Activated CD4-positive, alpha-beta T cell treated with anti-CD3 and anti-CD28 coated beads, Interleukin-2, amount 10 ng/mL, durations not matched to agents 7 days and 5 days (primary cell): Measurements from ENCODE around the gene ADK. TPM values are rescaled to one million over a fixed set of nuclear protein-coding genes. Genes with fewer than 3 reads are reported as not detected.
"Not testable (repeated sequence)": the region's sequence is repeated elsewhere in the genome, so short reads cannot be mapped to it uniquely, and the experiment has no call there.

Experiments used
- CTCF ChIA-PET: fragments of 350-600 bp; sonication (Branson Sonifier 250); formaldehyde crosslinking; loops from one replicate; lab custom pipeline; 2021; ENCODE audit warnings: antibody characterized with exemption; lab: Charles Lee
- POLR2A ChIA-PET: fragments of 350-600 bp; sonication (Branson Sonifier 250); formaldehyde crosslinking; loops from one replicate; lab custom pipeline; 2021; ENCODE audit warnings: antibody characterized with exemption; lab: Charles Lee
- DNase-seq: peaks from one replicate; pipeline ENCODE4 v3.0.0-alpha.2; 2020
- H3K27ac Mint-ChIP-seq: one replicate; pipeline ENCODE4 v1.8.0; 2021; ENCODE audit warnings: mild to moderate bottlenecking, moderate library complexity, mixed read lengths
- H3K27me3 Mint-ChIP-seq: one replicate; pipeline ENCODE4 v1.8.0; 2021; ENCODE audit warnings: mixed read lengths
- H3K36me3 Mint-ChIP-seq: one replicate; pipeline ENCODE4 v1.8.0; 2021; ENCODE audit warnings: low read depth, mixed read lengths
- H3K4me1 Mint-ChIP-seq: one replicate; pipeline ENCODE4 v1.8.0; 2021; ENCODE audit warnings: mixed read lengths
- H3K4me3 Mint-ChIP-seq: one replicate; pipeline ENCODE4 v1.8.0; 2021; ENCODE audit warnings: mild to moderate bottlenecking, moderate library complexity, mixed read lengths
- H3K9me3 Mint-ChIP-seq: one replicate; pipeline ENCODE4 v1.8.0; 2021; ENCODE audit warnings: mixed read lengths
- total RNA-seq, 2 experiments: library from RNA; stranded (reverse); gene quantifications; one replicate each; pipeline ENCODE4 v1.2.3, GENCODE V29; 2021

Gene ADK
- total RNA-seq, 2 experiments from 2014 or later: 36.8 to 38.5 TPM

DNA sequence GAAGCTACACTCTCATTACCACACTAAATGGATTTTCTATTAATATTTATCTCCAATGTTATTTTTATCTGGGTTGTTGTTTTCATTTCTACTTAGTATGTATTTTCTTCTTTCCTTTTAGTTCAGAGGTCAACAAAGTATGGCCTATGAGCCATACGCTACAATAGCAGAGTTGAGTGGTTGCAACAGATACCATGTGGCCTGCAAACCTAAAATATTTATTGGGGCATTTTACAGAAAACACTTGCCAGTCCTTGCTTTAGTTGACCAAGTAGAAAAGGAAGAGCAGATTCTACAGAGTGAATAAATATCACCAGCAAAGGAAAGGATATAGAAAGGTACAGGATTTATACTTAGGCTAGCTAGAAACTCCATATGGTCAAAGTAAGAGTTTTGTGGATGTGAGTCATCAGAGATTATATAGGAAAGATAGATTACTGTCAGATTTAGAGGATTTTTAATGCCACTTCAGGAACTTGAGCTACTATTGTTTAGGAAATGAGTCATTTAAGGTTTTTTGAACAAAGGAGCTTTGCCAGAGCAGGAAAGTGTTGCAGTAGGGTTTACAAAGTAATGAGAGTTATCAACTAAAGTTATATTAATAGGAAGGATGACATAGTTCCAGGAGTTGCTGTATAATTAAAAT is 352.1 kb downstream of the ADK start:
- no peak overlapping the region for H3K27ac Mint-ChIP-seq
- CTCF ChIA-PET: no interaction called here
- peaks cover 30% of the 10 kb centered on the region for H3K9me3 Mint-ChIP-seq
- H3K27me3 Mint-ChIP-seq: no peaks in the 10 kb centered on the region
- no peak overlapping the region for H3K4me3 Mint-ChIP-seq
- peaks cover 29% of the 10 kb centered on the region for H3K36me3 Mint-ChIP-seq
- no peak for DNase-seq
- peaks cover 17% of the 10 kb centered on the region for H3K4me1 Mint-ChIP-seq
- POLR2A ChIA-PET: interaction anchor here (0.6 kb wide), 1 partner anchor 708 kb away, joined by 3 read pairs; no protein-coding TSS in a partner anchor

DNA sequence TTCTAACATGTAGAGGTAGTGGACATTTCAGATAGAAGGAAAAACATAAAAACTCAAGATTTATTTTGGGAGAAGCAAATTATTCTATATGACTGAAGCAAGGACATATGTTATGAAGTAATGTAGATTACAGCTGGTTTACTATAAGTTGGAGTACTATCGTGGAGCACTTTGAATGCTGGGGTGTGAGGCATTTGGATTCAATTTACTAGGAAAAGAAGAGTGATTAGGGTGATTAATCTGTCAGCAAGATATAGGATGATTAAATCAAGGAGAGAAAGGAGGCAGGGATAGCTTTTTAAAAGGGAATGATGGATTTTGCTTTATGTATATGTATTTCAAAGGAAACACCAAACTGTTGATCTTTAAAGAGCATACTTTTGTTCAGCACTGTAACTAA is 356.9 kb downstream of the ADK start:
- H3K27me3 Mint-ChIP-seq: no peaks in the 10 kb centered on the region
- DNase-seq: no peak
- peaks cover 10% of the 10 kb centered on the region for H3K4me1 Mint-ChIP-seq
- POLR2A ChIA-PET: no interaction called here
- H3K9me3 Mint-ChIP-seq: peaks cover 43% of the 10 kb centered on the region
- peaks cover 39% of the 10 kb centered on the region for H3K36me3 Mint-ChIP-seq
- H3K4me3 Mint-ChIP-seq: no peak overlapping the region
- no peak overlapping the region for H3K27ac Mint-ChIP-seq
- CTCF ChIA-PET: no interaction called here

DNA sequence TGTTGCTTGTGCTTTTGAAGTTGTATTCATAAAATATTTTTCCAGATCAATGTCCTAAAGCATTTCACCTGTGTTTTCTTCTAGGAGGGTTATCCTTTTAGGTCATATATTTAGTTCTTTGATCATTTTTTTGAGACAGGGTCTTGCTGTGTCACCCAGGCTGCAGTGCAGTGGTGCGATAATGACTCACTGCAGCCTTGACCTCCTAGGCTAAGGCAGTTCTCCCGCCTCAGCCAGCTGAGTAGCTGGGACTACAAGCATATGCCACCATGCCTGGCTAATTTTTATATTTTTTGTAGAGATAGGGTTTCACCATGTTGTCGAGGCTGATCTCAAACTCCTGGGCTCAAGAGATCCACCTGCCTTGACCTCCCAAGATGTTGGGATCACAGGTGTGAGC is 359.6 kb downstream of the ADK start:
- CTCF ChIA-PET: no interaction called here
- no peaks in the 10 kb centered on the region for H3K4me1 Mint-ChIP-seq
- peaks cover 48% of the 10 kb centered on the region for H3K9me3 Mint-ChIP-seq
- no peak for DNase-seq
- H3K36me3 Mint-ChIP-seq: peaks cover 52% of the 10 kb centered on the region
- POLR2A ChIA-PET: no interaction called here
- H3K4me3 Mint-ChIP-seq: no peak overlapping the region
- no peak overlapping the region for H3K27ac Mint-ChIP-seq
- H3K27me3 Mint-ChIP-seq: no peaks in the 10 kb centered on the region

DNA sequence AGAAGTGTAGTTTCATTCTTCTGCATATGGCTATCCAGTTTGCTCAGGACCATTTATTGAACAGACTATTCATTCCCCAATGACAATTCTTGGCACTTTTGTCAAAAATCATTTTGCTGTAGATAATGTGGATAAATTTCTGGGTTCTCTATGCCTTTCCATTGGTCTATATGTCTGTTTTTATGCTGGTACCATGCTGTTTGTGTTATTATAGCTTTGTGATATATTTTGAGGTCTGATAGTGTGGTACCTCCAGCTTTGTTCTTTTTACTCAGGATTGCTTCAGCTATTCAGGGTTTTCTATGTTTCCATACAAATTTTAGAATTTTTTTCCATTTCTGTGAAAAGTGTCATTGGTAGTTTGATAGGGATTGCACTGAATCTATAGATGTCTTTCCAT is 360.0 kb downstream of the ADK start:
- CTCF ChIA-PET: no interaction called here
- Mint-ChIP-seq H3K36me3 (peaks cover 53% of the 10 kb centered on the region), H3K27ac (no peak overlapping the region), H3K9me3 (peaks cover 46% of the 10 kb centered on the region), H3K27me3 (no peaks in the 10 kb centered on the region), H3K4me1 (no peaks in the 10 kb centered on the region), H3K4me3 (no peak overlapping the region)
- POLR2A ChIA-PET: no interaction called here
- DNase-seq: no peak

DNA sequence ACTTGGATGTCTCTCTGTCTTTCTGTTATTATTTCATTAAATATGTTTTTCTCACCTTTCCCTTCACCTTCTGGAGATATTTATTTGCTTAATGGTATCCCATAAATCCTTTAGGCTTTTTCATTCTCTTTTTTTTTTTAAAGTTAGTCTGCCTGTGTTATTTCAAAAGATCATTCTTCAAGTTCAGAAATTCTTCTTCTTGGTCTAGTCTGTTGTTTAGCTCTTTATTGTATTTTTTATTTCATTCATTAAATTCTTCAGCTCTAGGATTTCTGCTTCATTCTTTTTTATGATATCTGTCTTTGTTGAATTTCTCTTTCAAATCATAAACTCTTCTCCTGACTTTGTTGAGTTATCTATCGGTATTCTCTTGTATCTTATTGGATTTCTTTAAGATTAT is 363.3 kb downstream of the ADK start:
- POLR2A ChIA-PET: no interaction called here
- Mint-ChIP-seq H3K4me1 (no peaks in the 10 kb centered on the region), H3K4me3 (no peak overlapping the region), H3K9me3 (peaks cover 47% of the 10 kb centered on the region), H3K27ac (no peak overlapping the region), H3K27me3 (no peaks in the 10 kb centered on the region), H3K36me3 (peaks cover 55% of the 10 kb centered on the region)
- DNase-seq: no peak
- CTCF ChIA-PET: no interaction called here

DNA sequence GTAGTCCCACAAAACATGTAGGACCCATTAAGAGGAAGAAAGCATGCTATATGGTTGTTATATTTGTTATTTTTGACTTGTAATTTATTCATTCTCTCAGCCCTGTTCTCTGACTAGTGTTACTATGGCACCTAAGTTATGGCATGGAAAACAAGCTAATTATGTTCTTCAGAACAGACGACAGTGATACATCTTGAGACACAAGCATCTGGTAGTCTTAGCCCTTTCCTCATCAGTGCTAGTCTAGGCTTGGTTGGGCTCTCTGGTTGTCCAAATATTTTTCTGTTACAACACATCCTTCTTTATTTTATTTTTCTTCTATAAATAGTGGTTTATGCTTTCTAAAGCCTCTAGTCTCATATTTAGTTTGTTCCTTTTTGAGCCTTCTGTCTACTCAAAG is 367.0 kb downstream of the ADK start:
- POLR2A ChIA-PET: no interaction called here

DNA sequence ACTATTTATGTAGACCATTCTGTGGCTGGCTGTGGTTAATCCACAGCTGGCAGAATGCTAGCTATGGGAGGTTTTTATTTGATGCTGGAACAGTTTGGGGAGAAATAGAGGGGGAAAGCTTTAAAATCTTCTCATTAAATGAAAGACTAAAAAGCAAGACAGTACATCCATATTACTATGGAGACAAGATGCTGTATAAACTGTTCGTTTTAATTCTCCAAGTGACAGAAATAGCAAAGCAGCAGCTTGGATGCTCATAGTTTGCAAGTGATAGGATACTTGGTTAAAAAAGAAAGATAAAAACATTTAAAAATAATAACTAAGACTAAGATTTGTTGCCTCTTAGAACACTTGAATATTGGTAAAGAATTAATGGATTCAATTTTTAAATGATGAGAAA is 370.5 kb downstream of the ADK start:
- ChIA-PET CTCF (interaction anchor here (0.6 kb wide), 1 partner anchor 487 kb away, joined by 3 read pairs; no protein-coding TSS in a partner anchor), POLR2A (no interaction called here)
- Mint-ChIP-seq H3K4me3 (no peak overlapping the region), H3K27me3 (no peaks in the 10 kb centered on the region), H3K4me1 (no peaks in the 10 kb centered on the region), H3K27ac (no peak overlapping the region), H3K9me3 (peaks cover 7% of the 10 kb centered on the region), H3K36me3 (peaks cover 11% of the 10 kb centered on the region)
- no peak for DNase-seq

More for the DNA sequence above, 367.0 kb downstream of the ADK start:
- Mint-ChIP-seq H3K4me1 (no peaks in the 10 kb centered on the region), H3K36me3 (peaks cover 34% of the 10 kb centered on the region), H3K4me3 (no peak overlapping the region), H3K27ac (no peak overlapping the region), H3K27me3 (no peaks in the 10 kb centered on the region), H3K9me3 (peaks cover 30% of the 10 kb centered on the region)
- DNase-seq: no peak
- CTCF ChIA-PET: no interaction called here

DNA sequence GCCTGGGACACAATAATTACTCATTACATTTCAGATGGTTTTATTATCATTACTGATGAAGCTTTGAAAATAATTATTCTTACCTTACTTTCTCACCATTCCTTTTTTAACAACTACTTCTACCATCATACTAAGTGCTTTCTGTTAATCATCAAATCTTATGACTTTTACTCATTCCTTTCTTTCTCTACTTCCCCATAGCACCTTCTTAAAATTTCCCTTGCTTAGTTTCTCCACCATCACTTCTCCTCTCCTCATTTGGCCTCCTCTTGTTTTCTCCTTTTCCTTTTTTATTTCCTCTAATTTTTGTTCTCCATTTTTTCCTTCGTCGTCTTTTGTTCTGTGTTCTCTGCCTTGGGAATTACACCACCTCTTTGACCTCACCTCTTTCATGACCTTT is 372.2 kb downstream of the ADK start:
- CTCF ChIA-PET: no interaction called here
- no peaks in the 10 kb centered on the region for H3K27me3 Mint-ChIP-seq

DNA sequence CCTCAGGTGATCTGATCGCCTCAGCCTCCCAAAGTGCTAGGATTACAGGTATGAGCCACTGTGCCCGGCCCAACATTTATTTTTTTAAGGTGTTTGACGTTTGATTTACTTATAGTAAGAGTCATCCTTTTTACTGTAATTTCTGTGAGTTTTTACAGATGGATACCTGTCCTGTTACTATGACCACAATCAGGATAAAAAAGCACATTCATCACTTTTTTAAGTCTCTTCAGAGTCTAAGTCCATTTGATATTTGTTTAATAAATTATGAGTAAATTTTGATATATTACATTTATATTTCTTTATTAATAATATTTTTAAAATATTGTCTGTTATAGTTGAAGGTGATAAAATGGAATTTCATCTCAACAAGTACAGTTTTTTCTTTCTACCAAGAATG is 374.9 kb downstream of the ADK start:
- Mint-ChIP-seq H3K4me1 (peaks cover 2% of the 10 kb centered on the region), H3K4me3 (no peak overlapping the region), H3K36me3 (peaks cover 22% of the 10 kb centered on the region), H3K27me3 (no peaks in the 10 kb centered on the region), H3K27ac (no peak overlapping the region), H3K9me3 (peaks cover 4% of the 10 kb centered on the region)
- no peak for DNase-seq
- ChIA-PET CTCF (no interaction called here), POLR2A (no interaction called here)

More for the DNA sequence above, 372.2 kb downstream of the ADK start:
- no peak for DNase-seq
- POLR2A ChIA-PET: no interaction called here
- no peaks in the 10 kb centered on the region for H3K4me1 Mint-ChIP-seq
- no peak overlapping the region for H3K4me3 Mint-ChIP-seq
- peaks cover 16% of the 10 kb centered on the region for H3K36me3 Mint-ChIP-seq
- H3K27ac Mint-ChIP-seq: no peak overlapping the region
- H3K9me3 Mint-ChIP-seq: peaks cover 4% of the 10 kb centered on the region

DNA sequence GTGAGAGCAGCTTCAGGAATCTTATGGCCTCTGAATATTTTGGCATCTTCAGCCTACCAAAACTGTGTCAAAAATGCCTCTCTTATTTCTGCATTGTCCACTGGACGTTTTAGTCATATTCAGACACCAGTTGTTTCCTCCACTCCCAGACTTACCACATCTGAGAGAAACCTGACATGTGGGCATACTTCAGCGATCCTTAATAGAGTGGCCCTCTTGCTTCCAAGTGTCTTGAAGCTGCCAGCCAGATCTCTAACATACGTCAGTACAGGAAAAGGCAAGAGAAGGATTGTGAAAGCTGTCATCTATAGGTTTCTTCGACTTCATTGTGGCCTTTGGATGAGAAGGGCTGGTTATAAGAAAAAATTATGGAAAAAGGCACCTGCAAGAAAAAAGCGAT is 376.6 kb downstream of the ADK start:
- H3K4me1 Mint-ChIP-seq, POLR2A ChIA-PET, H3K27ac Mint-ChIP-seq, H3K9me3 Mint-ChIP-seq, H3K4me3 Mint-ChIP-seq, DNase-seq, H3K27me3 Mint-ChIP-seq, CTCF ChIA-PET: not testable (repeated sequence)
- H3K36me3 Mint-ChIP-seq: peaks cover 22% of the 10 kb centered on the region

DNA sequence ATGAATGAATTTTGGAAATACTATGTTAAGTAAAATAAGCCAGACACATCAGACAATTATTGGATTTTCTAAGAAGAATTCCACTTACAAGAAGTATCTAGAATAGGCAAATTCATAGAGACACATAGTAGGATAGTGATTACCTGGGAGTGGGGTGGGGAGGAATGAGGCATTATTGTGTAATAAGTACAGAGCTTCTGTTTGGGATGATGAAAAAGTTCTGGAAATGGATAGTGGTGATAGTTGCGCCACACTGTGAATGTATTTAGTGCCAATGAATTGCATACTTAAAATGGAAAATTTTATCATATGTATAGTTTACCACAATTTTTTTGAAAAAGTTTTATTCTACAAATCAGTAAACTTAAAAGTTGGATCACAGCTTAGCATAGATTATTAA is 378.2 kb downstream of the ADK start:
- ChIA-PET CTCF (interaction anchor here (0.9 kb wide), 1 partner anchor 38 kb away, joined by 3 read pairs; no protein-coding TSS in a partner anchor), POLR2A (no interaction called here)
- Mint-ChIP-seq H3K4me1 (peaks cover 2% of the 10 kb centered on the region), H3K27me3 (no peaks in the 10 kb centered on the region), H3K27ac (no peak overlapping the region), H3K4me3 (no peak overlapping the region), H3K9me3 (peaks cover 4% of the 10 kb centered on the region), H3K36me3 (peaks cover 17% of the 10 kb centered on the region)
- no peak for DNase-seq

DNA sequence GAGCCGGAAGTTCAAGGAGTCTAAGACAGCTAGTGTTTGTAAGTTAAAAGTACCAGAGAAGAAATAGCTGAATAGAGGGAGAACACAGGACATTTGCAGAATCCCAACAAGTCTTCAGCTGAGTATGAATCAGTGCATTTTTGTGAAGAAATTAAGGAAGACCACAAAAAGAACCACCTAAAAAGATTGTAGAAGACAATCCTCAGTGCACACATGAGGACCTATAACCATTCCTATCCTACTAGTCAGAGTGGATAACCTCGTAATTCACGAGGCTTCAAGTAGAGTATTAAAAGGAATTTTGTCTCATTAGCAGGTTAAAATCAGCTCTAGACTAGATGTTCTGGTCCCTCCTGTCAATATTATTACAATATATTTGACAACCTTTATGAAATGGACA is 380.0 kb downstream of the ADK start:
- ChIA-PET CTCF (no interaction called here), POLR2A (no interaction called here)
- Mint-ChIP-seq H3K9me3 (peaks cover 4% of the 10 kb centered on the region), H3K36me3 (peaks cover 17% of the 10 kb centered on the region), H3K4me3 (no peak overlapping the region), H3K27ac (no peak overlapping the region), H3K27me3 (no peaks in the 10 kb centered on the region), H3K4me1 (peaks cover 2% of the 10 kb centered on the region)
- no peak for DNase-seq

DNA sequence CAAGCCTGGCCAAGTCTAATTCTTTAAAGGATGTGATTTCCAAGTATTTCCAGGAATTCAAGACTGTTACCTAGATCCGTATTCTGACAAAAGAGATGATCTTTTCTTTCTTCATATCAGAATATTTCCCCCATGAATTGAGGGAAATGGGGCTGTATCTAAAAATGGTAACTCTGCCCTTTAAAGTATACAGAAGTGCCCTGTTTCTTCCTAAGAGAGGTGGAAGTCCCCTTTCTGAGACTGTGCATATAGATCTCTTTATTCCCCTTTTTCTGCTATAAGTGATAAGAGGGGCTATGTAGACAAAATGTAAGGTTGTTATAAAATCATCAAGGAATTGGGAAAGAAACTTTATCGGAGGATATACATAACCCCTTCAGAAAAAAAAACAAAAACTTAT is 388.3 kb downstream of the ADK start:
- CTCF ChIA-PET: no interaction called here
- POLR2A ChIA-PET: no interaction called here

DNA sequence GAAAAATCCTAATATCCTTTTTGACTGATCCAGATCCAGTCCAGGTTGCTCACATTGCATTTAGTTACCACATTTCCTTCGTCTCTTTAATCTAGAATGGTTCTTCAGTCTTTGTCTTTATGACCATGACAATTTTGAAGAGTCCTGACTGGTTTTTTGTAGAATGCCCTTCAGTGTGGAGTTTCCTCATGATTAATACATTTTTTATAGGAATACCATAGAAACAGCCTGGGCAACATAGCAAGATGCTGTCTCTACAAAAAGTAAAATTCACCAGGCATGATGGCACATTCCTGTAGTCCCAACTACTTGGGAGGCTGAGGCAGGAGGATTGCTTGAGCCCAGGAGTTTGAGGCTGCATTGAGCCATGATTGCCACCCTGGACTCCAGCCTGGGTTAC is 390.4 kb downstream of the ADK start:
- no peaks in the 10 kb centered on the region for H3K27me3 Mint-ChIP-seq
- peaks cover 8% of the 10 kb centered on the region for H3K4me1 Mint-ChIP-seq
- H3K9me3 Mint-ChIP-seq: peaks cover 2% of the 10 kb centered on the region
- H3K27ac Mint-ChIP-seq: no peak overlapping the region
- H3K36me3 Mint-ChIP-seq: peaks cover 6% of the 10 kb centered on the region
- POLR2A ChIA-PET: no interaction called here
- no peak for DNase-seq
- H3K4me3 Mint-ChIP-seq: no peak overlapping the region
- CTCF ChIA-PET: no interaction called here

More for the DNA sequence above, 388.3 kb downstream of the ADK start:
- no peak overlapping the region for H3K4me3 Mint-ChIP-seq
- H3K9me3 Mint-ChIP-seq: peaks cover 2% of the 10 kb centered on the region
- H3K4me1 Mint-ChIP-seq: peaks cover 9% of the 10 kb centered on the region
- no peaks in the 10 kb centered on the region for H3K27me3 Mint-ChIP-seq
- H3K36me3 Mint-ChIP-seq: peaks cover 8% of the 10 kb centered on the region
- DNase-seq: no peak
- no peak overlapping the region for H3K27ac Mint-ChIP-seq
